ENCODE measurements around the gene MRTFA.

GRCh38 chr22:40493441-40493840 is 143.1 kb downstream of the MRTFA start:
- TF ChIP-seq CTCF (IDR thresholded peaks at IDR 0.05) (no peak), POLR2A (IDR thresholded peaks at IDR 0.05) (no peak)

All from esophagus squamous epithelium (tissue), 4 donors.